Astrocyte (in vitro differentiated cells and primary cell): ENCODE data around the gene CC2D1B. TPM values are rescaled to one million over a fixed set of nuclear protein-coding genes. Genes with fewer than 3 reads are reported as not detected.

Experiments used
- DNase-seq: peaks from one replicate; pipeline ENCODE4 v3.0.0-alpha.2; 2010; ENCODE audit warnings: low read depth
- FAIRE-seq: peaks from 2 replicates; lab custom pipeline; 2011; peaks lifted over from hg19 to GRCh38; lab: Jason Lieb, UNC
- H2AFZ ChIP-seq: 2 replicates; pipeline ENCODE4 v1.6.0; 2012; ENCODE audit warnings: low read depth, low read length, inconsistent platforms
- H3K27ac ChIP-seq: 2 replicates; pipeline ENCODE4 v1.5.1; 2011; ENCODE audit warnings: low read depth, low read length, inconsistent platforms
- H3K27me3 ChIP-seq: 2 replicates; pipeline ENCODE4 v1.6.0; 2011; ENCODE audit warnings: low read length, inconsistent platforms; ENCODE audit not compliant: insufficient read depth
- H3K36me3 ChIP-seq: 2 replicates; pipeline ENCODE4 v1.5.1; 2011; ENCODE audit warnings: low read length, inconsistent platforms; ENCODE audit not compliant: insufficient read depth
- H3K4me1 ChIP-seq: 2 replicates; pipeline ENCODE4 v1.5.1; 2011; ENCODE audit warnings: low read length, inconsistent platforms; ENCODE audit not compliant: insufficient read depth
- H3K4me2 ChIP-seq: 2 replicates; pipeline ENCODE4 v1.6.0; 2012; ENCODE audit warnings: low read length, inconsistent platforms
- H3K4me3 ChIP-seq: 2 replicates; pipeline ENCODE4 v1.5.1; 2011; ENCODE audit warnings: low read depth, mild to moderate bottlenecking, low read length, inconsistent platforms; ENCODE audit not compliant: insufficient read depth
- H3K79me2 ChIP-seq: 2 replicates; pipeline ENCODE4 v1.6.0; 2012; ENCODE audit warnings: mild to moderate bottlenecking, low read length, inconsistent platforms; ENCODE audit not compliant: insufficient read depth
- H3K9ac ChIP-seq: 2 replicates; pipeline ENCODE4 v1.6.0; 2012; ENCODE audit warnings: mild to moderate bottlenecking, low read length, inconsistent platforms
- H3K9me3 ChIP-seq: 2 replicates; pipeline ENCODE4 v1.5.1; 2012; ENCODE audit warnings: low read depth, mild to moderate bottlenecking, low read length, inconsistent platforms; ENCODE audit not compliant: insufficient read depth
- H4K20me1 ChIP-seq: 2 replicates; pipeline ENCODE4 v1.6.0; 2012; ENCODE audit warnings: low read length, inconsistent platforms; ENCODE audit not compliant: insufficient read depth
- H3K27ac Mint-ChIP-seq: one replicate; pipeline ENCODE4 v1.8.0; 2021; ENCODE audit warnings: mild to moderate bottlenecking, mixed read lengths; ENCODE audit not compliant: unreplicated experiment
- H3K27me3 Mint-ChIP-seq: one replicate; pipeline ENCODE4 v1.8.0; 2021; ENCODE audit warnings: low read depth, mixed read lengths; ENCODE audit not compliant: unreplicated experiment
- H3K36me3 Mint-ChIP-seq: one replicate; pipeline ENCODE4 v1.8.0; 2021; ENCODE audit warnings: low read depth, mixed read lengths; ENCODE audit not compliant: unreplicated experiment
- H3K4me1 Mint-ChIP-seq: one replicate; pipeline ENCODE4 v1.8.0; 2021; ENCODE audit warnings: low read depth, mixed read lengths; ENCODE audit not compliant: unreplicated experiment
- H3K4me3 Mint-ChIP-seq: one replicate; pipeline ENCODE4 v1.8.0; 2021; ENCODE audit warnings: mild to moderate bottlenecking, moderate library complexity, mixed read lengths; ENCODE audit not compliant: unreplicated experiment
- H3K9me3 Mint-ChIP-seq: one replicate; pipeline ENCODE4 v1.8.0; 2021; ENCODE audit warnings: mild to moderate bottlenecking, mixed read lengths; ENCODE audit not compliant: unreplicated experiment
- EZH2 ChIP-seq: IDR thresholded peaks from 2 replicates; pipeline ENCODE4 v1.6.1; 2012; ENCODE audit warnings: mild to moderate bottlenecking, low read length, inconsistent platforms; ENCODE audit not compliant: insufficient read depth
- total RNA-seq: library from RNA; stranded (reverse); gene quantifications from 2 replicates; pipeline ENCODE4 v1.2.1, GENCODE V29; 2021
- TF ChIP-seq, protein P1 (sequence below): IDR thresholded peaks from 2 replicates; pipeline ENCODE4 v1.5.1; 2011; ENCODE audit warnings: low read depth, mild to moderate bottlenecking, inconsistent platforms, low read length, moderate library complexity; ENCODE audit not compliant: insufficient read depth

CC2D1B gene
- total RNA-seq, 1 donor from 2014 or later: 25.6 TPM

GRCh38 chr1:52413410-52413989 lies 47.5 kb upstream of the CC2D1B start:
- Histone ChIP-seq H3K79me2 (no peaks in the 10 kb centered on the region), H3K4me2 (no peak overlapping the region), H3K27ac (no peak overlapping the region), H3K9ac (no peak overlapping the region), H3K4me1 (no peaks in the 10 kb centered on the region), H3K4me3 (no peak overlapping the region), H3K9me3 (no peaks in the 10 kb centered on the region), H3K27me3 (no peaks in the 10 kb centered on the region), H3K36me3 (peaks cover 74% of the 10 kb centered on the region), H2AFZ (no peak overlapping the region), H4K20me1 (peaks cover 5% of the 10 kb centered on the region)
- H3K27ac Mint-ChIP-seq: no peak overlapping the region
- H3K4me3 Mint-ChIP-seq: no peak overlapping the region
- no peaks in the 10 kb centered on the region for H3K9me3 Mint-ChIP-seq
- H3K36me3 Mint-ChIP-seq: peaks cover 20% of the 10 kb centered on the region
- no peaks in the 10 kb centered on the region for H3K4me1 Mint-ChIP-seq
- FAIRE-seq (no peak), DNase-seq (no peak)
- no peaks in the 10 kb centered on the region for H3K27me3 Mint-ChIP-seq
- TF ChIP-seq, protein P1, sequence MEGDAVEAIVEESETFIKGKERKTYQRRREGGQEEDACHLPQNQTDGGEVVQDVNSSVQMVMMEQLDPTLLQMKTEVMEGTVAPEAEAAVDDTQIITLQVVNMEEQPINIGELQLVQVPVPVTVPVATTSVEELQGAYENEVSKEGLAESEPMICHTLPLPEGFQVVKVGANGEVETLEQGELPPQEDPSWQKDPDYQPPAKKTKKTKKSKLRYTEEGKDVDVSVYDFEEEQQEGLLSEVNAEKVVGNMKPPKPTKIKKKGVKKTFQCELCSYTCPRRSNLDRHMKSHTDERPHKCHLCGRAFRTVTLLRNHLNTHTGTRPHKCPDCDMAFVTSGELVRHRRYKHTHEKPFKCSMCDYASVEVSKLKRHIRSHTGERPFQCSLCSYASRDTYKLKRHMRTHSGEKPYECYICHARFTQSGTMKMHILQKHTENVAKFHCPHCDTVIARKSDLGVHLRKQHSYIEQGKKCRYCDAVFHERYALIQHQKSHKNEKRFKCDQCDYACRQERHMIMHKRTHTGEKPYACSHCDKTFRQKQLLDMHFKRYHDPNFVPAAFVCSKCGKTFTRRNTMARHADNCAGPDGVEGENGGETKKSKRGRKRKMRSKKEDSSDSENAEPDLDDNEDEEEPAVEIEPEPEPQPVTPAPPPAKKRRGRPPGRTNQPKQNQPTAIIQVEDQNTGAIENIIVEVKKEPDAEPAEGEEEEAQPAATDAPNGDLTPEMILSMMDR: no peak
- TF ChIP-seq EZH2: no peak

DNA sequence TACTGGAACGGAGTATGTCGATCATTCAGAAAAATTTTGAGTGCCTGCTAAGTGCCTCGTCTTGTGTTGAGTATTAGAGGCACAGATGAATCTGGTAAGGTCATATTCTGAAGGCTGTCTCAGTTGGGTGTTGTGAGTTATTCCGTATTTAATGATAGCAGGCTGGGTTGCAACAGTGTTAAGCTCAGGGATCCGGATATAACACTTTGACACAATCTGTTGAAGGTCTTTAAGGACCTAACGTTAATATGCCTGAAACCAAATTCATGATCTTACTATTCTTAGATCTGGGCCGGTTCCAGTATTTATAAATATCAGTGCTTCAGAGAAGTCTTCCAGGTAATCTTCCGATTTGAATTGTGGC lies 39.0 kb upstream of the CC2D1B start:
- Histone ChIP-seq H4K20me1 (peaks cover 8% of the 10 kb centered on the region), H3K27ac (peak overlapping the region; percentile 92), H2AFZ (peak overlapping the region; percentile 96), H3K79me2 (peaks cover 48% of the 10 kb centered on the region), H3K27me3 (no peaks in the 10 kb centered on the region), H3K9me3 (no peaks in the 10 kb centered on the region), H3K4me2 (peak overlapping the region; percentile 92), H3K4me1 (peaks cover 14% of the 10 kb centered on the region), H3K4me3 (peak overlapping the region; percentile 99), H3K9ac (peak overlapping the region; percentile 97), H3K36me3 (peaks cover 20% of the 10 kb centered on the region)
- FAIRE-seq (no peak), DNase-seq (no peak)
- Mint-ChIP-seq H3K27ac (peak overlapping the region; percentile 89), H3K27me3 (no peaks in the 10 kb centered on the region), H3K36me3 (peaks cover 6% of the 10 kb centered on the region), H3K4me3 (peak overlapping the region; percentile 100), H3K4me1 (peaks cover 7% of the 10 kb centered on the region), H3K9me3 (no peaks in the 10 kb centered on the region)
- TF ChIP-seq, protein P1: no peak
- TF ChIP-seq EZH2: no peak
